ENCODE measurements around the gene SLC38A10.
"Not testable (repeated sequence)": the region's sequence is repeated elsewhere in the genome, so short reads cannot be mapped to it uniquely, and the experiment has no call there.

The SLC38A10 gene

DNA sequence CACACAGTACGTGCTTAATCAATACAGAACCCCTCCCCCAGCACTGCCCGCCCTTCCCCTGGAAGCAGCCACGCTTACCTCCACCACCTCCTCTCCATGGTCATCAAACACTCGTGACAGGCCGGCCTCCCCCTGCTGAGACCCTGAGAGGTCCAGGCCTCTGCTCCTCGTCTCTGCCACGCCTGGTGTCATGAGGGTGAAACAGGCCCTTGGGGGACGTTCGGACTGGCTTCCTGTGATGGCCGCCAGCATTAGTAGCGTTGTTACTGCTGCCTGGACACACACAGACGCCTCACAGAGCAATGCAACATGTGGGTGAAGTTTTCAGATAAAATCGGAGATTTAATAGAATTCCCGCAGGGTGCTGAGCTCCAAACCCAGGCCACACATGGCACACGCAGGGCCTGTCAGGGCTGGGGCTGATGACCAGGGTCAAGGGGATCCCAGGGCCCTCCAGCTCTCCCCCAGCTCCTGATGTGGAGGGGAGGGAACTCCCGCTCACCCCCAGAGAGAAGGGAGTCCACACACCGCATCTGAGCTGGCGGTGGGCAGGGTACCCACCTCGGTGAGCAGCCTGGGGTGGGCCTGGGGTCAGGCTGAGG is 15.9 kb upstream of the SLC38A10 start:
- DNase-seq = no peak

- no peak for DNase-seq
Observed at GRCh38 chr17:81309859-81310839, 15.0 kb upstream of the SLC38A10 start.

GRCh38 chr17:81309140-81309858 is 14.2 kb upstream of the SLC38A10 start:
- no peak for DNase-seq

DNA sequence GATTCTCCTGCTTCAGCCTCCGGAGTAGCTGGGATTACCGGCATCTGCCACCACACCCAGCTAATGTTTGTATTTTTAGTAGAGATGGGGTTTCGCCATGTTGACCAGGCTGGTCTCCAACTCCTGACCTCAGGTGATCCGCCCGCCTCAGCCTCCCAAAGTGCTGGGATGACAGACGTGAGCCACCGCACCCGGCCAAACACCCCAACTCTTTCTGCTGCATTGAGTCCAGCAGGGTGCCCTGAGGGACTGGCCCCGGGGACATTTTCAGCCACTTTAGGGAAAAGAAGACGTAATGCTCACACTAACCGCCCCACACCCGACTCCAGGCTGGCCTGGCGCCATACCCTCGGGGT is 13.7 kb upstream of the SLC38A10 start:
- not testable (repeated sequence) for DNase-seq

GRCh38 chr17:81307636-81308560 is 12.8 kb upstream of the SLC38A10 start:
- DNase-seq = no peak

DNA sequence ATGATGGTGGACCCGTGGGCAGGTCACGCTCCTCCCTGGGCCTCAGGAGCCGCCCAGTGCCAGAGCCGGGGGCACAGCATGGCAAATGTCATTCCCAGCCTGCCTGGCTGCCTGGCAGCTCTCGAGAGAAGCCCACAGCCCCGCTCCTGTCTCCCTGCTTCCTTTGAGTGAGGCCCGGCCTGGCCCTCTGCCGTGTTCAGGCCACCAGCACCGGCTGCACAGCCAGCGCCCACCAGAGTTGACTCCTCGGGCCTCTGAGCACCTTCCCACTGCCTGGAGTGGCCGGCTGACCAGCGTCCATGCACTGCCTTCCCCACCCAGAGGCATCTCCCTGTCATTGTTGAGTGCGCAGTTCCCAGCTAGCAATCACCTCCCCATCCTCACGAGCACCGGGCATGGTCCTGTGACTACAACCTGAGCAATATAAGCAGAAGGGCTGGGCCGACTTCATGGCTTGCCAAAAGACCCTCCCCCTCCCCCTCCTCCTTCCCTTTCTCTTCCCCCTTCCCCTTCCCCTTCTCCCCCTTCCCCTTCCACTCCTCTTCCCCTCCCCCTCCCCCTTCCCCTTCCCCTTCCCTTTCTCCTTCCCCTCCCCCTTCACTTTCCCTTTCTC is 11.9 kb upstream of the SLC38A10 start:
- no peak for DNase-seq

GRCh38 chr17:81306491-81306890 is 11.4 kb upstream of the SLC38A10 start:
- DNase-seq = no peak

DNA sequence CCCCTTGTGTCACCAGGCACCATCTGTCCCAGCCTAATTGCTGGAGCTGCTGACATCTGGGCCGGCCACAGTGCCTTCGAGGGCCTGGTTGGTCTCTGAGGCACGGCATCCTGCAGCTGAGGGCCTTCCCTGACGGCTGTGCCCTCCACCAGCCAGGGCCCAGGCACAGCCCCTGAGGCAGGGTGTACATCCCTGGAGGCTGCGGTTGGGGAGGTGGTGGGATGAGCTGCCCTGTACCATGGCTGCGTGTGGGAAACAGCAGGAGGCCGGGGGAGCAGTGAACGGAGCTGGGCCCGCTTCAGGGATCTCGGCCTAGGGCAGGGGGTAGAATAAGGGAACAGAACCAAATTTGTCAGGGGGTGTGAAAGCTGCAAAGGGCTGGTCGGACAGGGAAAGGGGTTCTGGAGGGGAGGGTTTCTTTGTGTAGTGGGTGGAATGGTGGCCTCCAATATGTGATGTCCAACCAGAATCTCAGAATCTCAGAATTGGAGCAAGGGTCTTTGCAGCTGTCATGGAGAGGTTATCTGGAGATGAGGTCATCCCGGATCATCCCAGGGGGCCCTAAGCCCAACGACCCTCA is 10.0 kb upstream of the SLC38A10 start:
- no peak for DNase-seq

DNA sequence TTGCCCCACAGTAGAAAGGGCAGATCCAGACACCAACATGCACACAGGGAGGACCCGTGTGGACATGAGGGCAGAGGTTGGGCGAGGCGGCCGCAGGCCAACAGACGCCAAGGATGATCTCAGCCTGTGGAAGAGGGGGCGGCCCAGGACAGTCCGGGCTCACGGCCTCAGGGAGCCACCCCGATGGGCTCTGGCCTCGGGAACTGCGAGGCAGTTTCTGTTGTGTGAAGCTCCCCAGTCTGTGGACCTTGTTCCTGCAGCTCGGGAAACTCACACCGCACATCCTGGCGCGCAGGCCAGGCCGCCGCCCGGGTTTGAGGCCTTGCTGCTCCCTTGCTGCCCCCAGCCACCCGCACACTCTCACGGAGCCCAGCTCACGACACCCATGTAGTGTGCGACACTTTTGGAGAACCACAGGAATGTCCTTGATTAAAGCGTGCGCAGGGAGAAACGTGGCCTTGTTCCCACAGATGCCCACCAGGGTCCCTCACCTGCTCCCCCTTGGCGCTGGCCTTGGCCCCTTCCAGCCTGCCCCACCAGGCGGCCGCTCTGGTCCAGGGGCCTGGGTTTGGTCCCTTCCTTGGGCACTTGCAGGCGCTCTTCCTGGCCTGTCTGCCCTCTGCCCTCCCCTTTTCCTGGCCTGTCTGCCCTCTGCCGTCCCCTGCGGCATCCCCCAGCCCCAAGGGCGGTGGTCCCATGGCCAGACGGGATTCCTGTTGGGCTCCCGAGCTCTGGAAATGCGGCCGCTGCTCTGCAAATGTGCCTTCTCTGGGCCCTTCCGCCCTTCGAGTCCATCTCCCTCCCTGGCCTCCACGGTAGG is 9.3 kb upstream of the SLC38A10 start:
- no peak for DNase-seq

DNA sequence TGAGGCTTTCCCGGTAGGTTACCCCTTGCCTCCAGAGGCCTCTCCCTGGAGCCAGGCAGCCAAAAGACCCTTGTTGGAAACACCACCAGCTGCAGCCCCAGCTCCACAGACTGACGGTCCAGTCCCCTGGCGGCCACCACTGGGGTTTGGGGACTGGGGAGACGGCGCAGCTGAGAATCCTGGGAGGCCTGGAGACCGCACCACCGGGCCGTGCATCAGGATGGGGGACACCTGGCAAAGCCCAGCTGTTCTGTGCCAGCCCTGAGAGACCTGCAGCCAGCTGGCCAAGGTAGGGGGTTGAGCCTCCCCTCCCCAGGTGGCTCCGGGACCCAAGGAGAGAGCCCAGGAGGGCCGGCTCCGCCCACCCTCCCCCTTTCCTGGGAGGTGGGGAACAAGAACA is 8.3 kb upstream of the SLC38A10 start:
- DNase-seq = no peak

DNA sequence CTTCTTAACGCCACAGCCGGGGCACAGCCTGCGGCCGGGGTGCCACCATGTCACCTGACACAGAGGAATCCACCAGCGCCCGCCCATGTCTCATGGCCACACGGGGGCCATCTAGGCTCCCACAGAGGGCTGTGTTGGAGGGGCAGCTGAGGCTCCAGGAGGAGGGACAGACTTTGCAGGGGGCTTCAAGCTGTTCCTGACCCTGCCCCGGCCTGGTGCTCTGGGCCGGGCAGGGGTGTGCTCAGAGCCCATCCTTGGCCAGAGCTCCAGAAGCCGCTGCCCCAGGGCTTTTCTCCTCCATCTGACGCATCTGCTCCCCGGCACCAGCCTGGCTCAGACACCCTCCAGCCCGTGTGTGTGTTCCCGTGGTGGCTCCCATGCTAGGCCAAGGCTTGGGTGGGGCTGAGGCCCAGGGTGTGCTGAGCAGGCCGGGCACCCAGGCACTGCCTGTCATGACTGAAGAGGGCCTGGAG is 7.8 kb upstream of the SLC38A10 start:
- DNase-seq = no peak

GRCh38 chr17:81302324-81302723 is 7.2 kb upstream of the SLC38A10 start:
- no peak for DNase-seq

DNA sequence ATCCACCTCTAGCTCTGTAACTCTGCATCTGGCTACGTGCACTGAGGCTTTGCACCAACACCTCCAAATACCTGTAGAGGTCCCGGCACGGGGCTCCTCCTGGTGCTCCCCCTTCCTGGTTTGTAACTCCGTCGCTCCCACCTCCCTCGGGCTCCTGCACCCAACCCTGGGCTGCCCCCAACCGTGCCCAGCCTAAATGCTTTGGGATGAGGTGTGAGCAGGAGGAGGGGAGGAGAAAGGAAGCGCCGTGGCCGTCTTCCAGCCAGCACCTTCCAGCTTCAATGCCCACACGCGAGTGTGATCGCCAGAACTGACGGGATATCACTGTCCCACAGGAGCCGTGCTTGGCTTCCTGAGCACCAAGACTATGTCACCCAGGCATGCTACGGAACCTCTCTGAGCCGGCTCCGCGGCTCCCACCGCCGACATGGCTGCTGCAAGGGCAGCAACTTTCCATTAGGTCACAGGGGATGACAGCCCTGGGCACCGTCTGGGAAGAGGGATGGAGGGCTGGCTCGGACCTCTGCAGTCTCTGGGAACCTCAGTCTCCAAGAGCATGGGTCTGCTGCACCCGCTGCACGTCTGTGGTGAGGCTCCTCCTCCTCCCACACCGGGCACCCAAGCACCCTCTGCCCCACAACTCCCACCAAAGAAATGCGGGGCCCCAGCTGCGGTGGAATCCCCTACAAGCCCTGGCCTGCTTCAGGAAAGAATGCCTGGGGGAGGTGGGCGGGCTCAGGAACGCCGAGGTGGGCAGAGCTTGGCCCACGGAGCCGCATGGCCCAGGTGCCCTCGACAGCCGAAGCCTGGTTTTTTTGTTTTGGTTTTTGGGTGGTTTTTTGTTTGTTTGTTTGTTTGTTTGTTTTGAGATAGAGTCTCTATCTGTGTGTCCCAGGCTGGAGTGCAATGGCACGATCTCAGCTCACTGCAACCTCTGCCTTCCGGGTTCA is 6.4 kb upstream of the SLC38A10 start:
- DNase-seq = no peak

DNA sequence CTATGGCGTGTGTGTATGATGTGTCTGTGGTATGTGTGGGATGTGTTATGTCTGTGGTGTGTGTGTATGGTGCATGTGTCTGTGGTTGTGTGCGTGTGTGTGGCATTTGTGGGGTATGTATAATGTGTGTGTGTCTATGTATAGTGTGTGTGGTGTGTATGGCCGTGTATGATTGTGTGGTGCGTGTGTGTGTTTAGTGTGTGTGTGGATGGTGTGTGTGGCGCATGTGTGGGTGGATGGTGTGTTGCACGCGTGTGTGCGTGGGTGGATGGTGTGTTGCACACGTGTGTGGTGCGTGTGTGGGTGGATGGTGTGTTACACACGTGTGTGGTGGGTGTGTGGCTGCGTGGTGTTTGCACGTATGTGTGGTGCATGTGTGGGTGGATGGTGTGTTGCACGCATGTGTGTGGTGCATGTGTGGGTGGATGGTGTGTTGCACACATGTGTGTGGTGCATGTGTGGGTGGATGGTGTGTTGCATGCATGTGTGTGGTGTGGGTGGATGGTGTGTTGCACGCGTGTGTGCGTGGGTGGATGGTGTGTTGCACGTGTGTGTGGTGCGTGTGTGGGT is 5.6 kb upstream of the SLC38A10 start:
- DNase-seq = no peak

DNA sequence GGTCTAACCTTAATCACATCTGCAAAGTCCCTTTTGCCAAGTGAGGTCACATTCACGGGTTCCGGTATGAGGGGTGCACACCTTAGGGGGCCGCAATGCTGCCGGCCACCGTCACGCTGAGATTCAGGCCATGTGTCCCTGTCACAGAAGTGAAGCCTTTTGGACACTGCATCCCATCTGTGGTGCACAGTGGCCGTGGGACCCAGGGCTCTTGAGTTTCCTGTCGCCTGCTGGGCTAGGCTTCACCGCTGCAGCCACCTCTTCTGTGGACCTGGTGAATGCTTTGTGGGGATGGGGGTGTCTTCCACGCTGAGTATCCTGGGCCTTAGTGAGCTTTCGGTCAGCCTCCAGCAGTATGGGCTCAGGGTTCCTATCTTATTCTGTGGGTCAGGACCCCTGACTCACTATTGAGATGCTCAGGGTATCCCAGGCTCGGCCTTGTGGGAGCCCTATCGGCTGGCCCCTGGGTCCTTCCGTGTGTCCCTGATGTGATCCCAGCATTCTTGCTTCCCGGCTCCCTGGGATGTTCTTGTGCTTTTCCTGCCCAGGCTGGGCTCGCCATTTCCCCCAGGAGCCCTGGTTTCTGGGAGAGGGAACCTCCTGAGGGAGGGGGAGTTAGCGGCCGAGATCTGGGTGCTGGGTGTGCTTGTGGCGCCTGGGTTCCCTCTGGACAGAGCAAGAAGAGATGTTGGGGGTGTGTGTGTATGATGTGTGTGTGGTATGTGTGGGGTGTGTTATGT is 4.9 kb upstream of the SLC38A10 start:
- no peak for DNase-seq

DNA sequence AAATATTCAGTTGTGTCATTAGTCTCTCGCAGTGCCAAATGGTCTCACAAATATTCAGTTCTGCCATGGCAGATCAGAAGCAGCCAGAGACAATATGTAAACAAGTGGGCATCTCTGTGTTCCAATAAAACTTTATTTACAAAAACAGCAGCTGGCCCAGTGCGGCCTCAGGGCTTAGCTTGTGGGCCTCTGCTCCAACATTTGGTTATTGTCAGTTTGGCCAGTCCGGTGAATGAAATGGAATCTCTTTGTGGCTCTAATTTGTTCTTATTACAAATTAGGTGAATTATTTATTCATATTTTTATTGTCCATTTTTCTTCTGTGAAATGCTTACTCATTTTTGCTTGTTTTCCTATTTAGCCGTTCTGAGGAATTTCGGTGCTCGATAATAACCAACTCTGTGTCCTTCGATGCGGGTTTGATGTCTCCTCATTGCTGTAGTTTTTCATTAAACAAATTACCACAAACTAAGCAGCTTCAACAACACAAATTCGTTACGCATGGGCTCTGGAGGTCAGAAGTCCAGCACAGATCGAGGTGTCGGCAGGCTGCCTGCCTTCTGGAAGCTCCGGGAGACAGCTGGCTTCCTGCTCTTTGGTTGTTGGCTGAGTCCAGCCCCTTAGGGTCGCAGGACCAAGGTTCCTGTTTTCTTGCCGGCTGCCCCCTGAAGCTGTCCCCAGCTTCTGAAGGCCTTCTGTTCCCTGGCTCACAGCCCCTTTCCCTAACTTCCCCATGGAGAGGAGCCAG is 4.1 kb upstream of the SLC38A10 start:
- no peak for DNase-seq

DNA sequence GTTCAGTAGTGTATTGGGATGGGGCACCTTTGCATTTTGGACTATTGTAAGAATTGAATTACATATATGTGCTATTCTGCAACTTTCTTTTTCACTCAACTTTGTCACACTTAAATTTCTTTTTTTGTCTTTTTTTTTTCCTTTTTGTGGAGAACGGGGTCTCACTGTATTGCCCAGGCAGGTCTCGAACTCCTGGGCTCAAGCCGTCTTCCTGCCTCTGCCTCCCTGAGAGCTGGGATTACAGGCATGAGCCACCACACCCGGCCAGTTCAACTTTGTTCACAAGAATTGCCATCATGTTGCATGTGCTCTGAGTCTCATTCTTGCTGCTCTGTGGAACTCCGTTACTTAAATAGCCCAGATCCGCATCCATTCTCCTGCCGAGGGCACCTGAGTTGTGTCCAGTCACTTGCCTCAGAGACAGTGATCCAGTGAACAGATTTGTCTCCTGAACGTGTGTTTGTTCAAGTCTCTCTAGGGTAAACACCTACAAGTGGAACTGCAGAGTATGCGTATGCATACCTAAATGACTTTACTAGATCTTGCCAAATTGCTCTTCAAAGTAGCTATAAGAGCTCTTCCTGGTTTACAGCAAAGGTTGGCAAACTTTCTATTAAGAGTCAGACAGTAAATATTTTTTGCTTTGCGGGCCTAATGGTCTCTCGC is 3.4 kb upstream of the SLC38A10 start:
- DNase-seq = no peak
